Measurements from ENCODE around the gene ITGA4. TPM values are rescaled to one million over a fixed set of nuclear protein-coding genes. Genes with fewer than 3 reads are reported as not detected.

The ITGA4 gene
- total and polyA plus RNA-seq, 2 experiments from 2014 or later: 0.39 to 0.44 TPM

- Histone ChIP-seq H3K36me3 (no peaks in the 10 kb centered on the region), H3K9me3 (ENCODE audit: low read depth) (no peaks in the 10 kb centered on the region), H3K4me3 (no peak overlapping the region), H3K27me3 (peaks cover 42% of the 10 kb centered on the region), H3K4me1 (ENCODE audit: low read depth) (peaks cover 8% of the 10 kb centered on the region), H3K27ac (no peak overlapping the region)
- no peak for TF ChIP-seq CTCF (IDR thresholded peaks at IDR 0.05; ENCODE audit: low read depth, low read length)
- peak in 1 of 2 donors; percentile 19 for DNase-seq (ENCODE audit: low read depth in 1 of 2, low spot score in 1 of 2)
Measured at GRCh38 chr2:181575024-181575649, 118.0 kb downstream of the ITGA4 start.

- DNase-seq (ENCODE audit: low read depth in 1 of 2, low spot score in 1 of 2): no peak
- no peak overlapping the region for H3K27ac ChIP-seq
- no peak for TF ChIP-seq CTCF (IDR thresholded peaks at IDR 0.05; ENCODE audit: low read depth, low read length)
Measured at GRCh38 chr2:181575650-181576025, 118.5 kb downstream of the ITGA4 start.

GRCh38 chr2:181576431-181576830 lies 119.2 kb downstream of the ITGA4 start:
- peaks cover 55% of the 10 kb centered on the region for H3K27me3 ChIP-seq

More at GRCh38 chr2:181575650-181576025, 118.5 kb downstream of the ITGA4 start:
- Histone ChIP-seq H3K4me1 (ENCODE audit: low read depth) (peaks cover 8% of the 10 kb centered on the region), H3K9me3 (ENCODE audit: low read depth) (no peaks in the 10 kb centered on the region), H3K36me3 (no peaks in the 10 kb centered on the region), H3K4me3 (no peak overlapping the region), H3K27me3 (peaks cover 47% of the 10 kb centered on the region)

GRCh38 chr2:181578829-181579228 lies 121.6 kb downstream of the ITGA4 start:
- no peak overlapping the region for H3K4me3 ChIP-seq
- no peaks in the 10 kb centered on the region for H3K36me3 ChIP-seq
- H3K27me3 ChIP-seq: peaks cover 73% of the 10 kb centered on the region
- no peak for TF ChIP-seq CTCF (IDR thresholded peaks at IDR 0.05; ENCODE audit: low read depth, low read length)
- DNase-seq (ENCODE audit: low read depth in 1 of 2, low spot score in 1 of 2): no peak
- H3K4me1 ChIP-seq (ENCODE audit: low read depth): peaks cover 8% of the 10 kb centered on the region
- no peak overlapping the region for H3K27ac ChIP-seq
- no peaks in the 10 kb centered on the region for H3K9me3 ChIP-seq (ENCODE audit: low read depth)

More at GRCh38 chr2:181576431-181576830, 119.2 kb downstream of the ITGA4 start:
- Histone ChIP-seq H3K4me3 (no peak overlapping the region), H3K27ac (no peak overlapping the region), H3K4me1 (ENCODE audit: low read depth) (peaks cover 8% of the 10 kb centered on the region), H3K36me3 (no peaks in the 10 kb centered on the region), H3K9me3 (ENCODE audit: low read depth) (no peaks in the 10 kb centered on the region)
- DNase-seq (ENCODE audit: low read depth in 1 of 2, low spot score in 1 of 2): peak in 1 of 2 donors; percentile 57
- TF ChIP-seq CTCF (IDR thresholded peaks at IDR 0.05; ENCODE audit: low read depth, low read length): no peak

GRCh38 chr2:181581534-181581933 lies 124.3 kb downstream of the ITGA4 start:
- no peak for DNase-seq (ENCODE audit: low read depth in 1 of 2, low spot score in 1 of 2)

More at GRCh38 chr2:181581534-181581933, 124.3 kb downstream of the ITGA4 start:
- Histone ChIP-seq H3K4me3 (no peak overlapping the region), H3K36me3 (no peaks in the 10 kb centered on the region), H3K9me3 (ENCODE audit: low read depth) (no peaks in the 10 kb centered on the region), H3K27ac (no peak overlapping the region), H3K4me1 (ENCODE audit: low read depth) (no peaks in the 10 kb centered on the region), H3K27me3 (peaks cover 95% of the 10 kb centered on the region)
- TF ChIP-seq CTCF (IDR thresholded peaks at IDR 0.05; ENCODE audit: low read depth, low read length): no peak

Measured in cardiac muscle cell (in vitro differentiated cells and primary cell).